Measurements from ENCODE around the gene IGSF9B.

IGSF9B gene

GRCh38 chr11:133936592-133936991 lies 20.2 kb downstream of the IGSF9B start:
- no peak for DNase-seq (ENCODE audit: low spot score)

DNA sequence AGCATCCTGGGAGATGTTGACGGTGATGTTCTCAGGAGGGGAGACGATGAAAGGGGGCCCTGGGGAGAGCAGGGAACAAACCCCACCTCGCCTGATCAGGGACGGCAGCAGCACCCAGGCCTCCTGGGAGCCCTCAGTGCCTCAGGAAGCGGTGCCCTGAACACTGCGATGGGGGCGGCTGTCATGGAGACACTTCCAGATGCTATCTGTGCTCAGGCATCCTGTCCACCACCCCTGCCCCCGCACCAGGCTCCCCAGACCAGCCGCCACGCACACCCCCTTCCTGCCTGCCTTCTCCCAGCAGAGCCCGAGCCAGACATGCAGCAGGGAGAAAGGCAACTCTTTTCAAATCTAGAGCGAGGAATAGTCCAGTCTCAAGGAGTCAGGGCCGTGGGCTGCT lies 20.6 kb downstream of the IGSF9B start:
- no peak for DNase-seq (ENCODE audit: low spot score)

DNA sequence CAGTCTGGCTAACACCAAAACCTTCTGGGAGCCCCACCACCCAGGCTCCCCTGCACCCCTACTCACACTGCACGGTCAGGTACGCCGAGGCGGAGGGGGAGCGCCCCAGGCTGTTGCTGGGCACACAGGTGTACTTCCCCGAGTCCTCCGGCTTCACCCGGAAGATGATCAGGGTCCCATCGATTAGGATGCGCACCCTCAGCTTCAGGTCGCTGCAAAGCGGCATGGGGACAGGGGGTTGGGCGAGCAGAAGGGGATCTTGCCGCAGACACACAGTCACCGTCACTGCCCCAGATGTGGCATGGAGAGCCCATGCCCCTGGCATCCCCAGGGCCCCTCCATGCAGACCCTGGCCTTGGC lies 21.2 kb downstream of the IGSF9B start:
- DNase-seq (ENCODE audit: low spot score), result no peak

GRCh38 chr11:133934599-133935550 lies 21.9 kb downstream of the IGSF9B start:
- DNase-seq (ENCODE audit: low spot score), result peak; percentile 80

GRCh38 chr11:133934096-133934495 lies 22.7 kb downstream of the IGSF9B start:
- DNase-seq (ENCODE audit: low spot score), result no peak

DNA sequence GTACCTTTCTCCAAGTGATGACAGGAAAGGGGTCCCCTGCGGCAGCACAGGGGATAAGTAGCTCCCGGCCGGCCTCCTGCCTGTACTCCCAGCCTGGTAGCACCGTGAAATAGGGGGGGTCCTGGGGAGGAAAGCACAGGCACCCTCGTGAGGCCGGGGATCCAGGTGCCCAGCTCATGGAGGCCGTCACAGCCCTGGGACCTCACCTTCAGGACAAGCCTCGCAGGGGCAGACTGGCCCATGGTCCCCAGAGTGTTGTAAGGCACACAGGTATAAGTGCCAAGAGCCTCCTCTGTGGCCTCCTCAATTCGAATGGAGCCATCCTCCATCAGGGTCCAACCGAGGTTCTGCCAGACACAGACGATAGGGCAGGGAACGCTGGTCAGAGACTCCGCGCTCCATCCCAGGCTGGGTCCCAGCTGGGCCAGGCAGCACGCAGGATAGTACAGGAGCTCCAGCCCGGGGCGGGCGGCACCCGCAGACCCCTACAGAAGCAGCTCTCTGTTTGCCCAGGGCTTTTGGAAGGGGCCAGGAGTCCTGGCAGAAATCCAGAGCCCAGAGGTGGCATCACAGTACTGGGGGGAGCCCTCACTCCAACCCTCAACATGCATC lies 25.2 kb downstream of the IGSF9B start:
- no peak for DNase-seq (ENCODE audit: low spot score)

DNA sequence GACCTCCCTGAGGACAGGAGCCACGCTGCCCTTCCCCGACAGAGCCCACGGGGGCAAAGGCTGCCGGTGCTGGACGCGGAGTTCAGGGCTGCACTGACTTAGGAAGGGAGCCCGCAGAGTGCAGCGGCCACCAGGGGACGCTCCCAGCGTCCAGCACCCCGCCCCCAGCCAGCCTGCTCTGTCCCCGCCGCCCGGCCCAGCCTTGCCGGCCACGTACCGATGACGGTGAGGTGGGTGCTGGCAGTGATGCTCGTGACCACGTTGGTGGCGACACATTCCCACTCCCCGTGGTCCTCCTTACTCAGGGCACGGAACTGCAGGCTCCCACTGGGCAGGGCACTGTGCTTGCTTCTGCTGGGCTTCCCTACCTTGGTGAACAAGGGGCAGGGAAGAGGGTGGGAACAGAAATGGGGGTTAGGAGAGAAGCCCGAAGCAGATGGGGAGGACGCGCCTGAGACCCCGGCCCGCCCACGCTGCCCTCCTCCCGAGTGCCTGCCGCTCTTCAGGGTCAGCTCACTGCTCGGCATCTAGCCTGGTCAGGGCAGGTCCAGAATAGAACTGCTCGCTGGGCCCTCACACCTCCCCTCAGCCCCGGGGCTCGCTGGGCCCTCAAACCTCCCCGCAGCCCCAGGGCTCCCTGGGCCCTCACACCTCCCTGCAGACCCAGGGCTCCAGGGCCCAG lies 25.9 kb downstream of the IGSF9B start:
- DNase-seq (ENCODE audit: low spot score), result peak; percentile 65

GRCh38 chr11:133930053-133930766 lies 26.6 kb downstream of the IGSF9B start:
- DNase-seq (ENCODE audit: low spot score), result no peak

DNA sequence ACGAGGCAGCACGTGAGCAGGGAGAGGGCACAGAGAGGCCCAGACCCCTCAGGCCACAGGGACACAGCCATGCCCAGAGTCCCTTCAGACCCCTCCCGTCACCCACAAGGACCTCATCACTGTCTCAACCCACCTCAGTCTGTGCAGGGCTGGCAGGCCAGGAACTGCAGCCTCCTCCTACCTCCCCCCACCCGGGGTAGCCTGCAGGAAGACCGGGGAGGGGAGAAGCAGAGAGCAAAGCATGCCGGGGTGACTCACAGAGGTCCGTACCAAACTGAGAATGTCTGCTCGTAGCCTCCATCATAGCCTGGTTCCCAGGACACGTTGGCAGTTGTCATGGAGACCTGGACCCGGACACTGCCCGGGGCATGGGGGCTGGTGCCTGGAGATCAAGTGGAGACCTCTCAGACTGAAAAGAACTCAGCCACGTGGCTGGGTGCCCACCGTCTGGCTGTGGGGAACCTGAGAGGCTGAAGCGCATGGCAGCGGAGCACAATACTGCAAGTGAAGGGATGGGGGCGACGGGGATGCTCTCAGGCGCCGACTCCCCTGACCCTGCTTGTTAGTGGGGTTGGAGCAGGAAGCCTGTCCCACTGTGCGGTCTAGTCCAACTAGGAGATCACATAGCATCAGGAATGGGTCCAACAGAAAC lies 27.2 kb downstream of the IGSF9B start:
- no peak for DNase-seq (ENCODE audit: low spot score)

DNA sequence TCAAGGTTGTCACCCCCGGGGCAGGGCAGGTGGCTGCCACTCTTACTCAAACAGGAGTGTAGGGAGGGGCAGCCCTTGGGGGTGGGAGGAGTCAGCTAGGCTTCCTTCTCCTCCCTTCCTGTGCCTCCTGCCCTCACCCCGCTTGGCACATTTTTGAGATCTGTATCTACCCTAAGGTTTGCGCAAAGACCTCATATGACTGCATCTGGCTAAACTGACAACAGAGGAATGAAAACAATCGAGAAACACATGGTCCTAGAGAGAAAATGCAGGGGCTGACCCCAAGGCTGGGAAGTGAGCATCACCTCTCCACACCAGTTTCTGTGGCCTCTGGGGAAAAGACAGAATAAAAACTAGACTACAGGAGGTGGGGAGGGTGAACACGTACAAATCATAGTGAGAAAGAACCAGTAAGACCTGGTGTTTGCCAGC lies 28.1 kb downstream of the IGSF9B start:
- no peak for DNase-seq (ENCODE audit: low spot score)

GRCh38 chr11:133927690-133928627 lies 28.8 kb downstream of the IGSF9B start:
- DNase-seq (ENCODE audit: low spot score), result peak; percentile 87

DNA sequence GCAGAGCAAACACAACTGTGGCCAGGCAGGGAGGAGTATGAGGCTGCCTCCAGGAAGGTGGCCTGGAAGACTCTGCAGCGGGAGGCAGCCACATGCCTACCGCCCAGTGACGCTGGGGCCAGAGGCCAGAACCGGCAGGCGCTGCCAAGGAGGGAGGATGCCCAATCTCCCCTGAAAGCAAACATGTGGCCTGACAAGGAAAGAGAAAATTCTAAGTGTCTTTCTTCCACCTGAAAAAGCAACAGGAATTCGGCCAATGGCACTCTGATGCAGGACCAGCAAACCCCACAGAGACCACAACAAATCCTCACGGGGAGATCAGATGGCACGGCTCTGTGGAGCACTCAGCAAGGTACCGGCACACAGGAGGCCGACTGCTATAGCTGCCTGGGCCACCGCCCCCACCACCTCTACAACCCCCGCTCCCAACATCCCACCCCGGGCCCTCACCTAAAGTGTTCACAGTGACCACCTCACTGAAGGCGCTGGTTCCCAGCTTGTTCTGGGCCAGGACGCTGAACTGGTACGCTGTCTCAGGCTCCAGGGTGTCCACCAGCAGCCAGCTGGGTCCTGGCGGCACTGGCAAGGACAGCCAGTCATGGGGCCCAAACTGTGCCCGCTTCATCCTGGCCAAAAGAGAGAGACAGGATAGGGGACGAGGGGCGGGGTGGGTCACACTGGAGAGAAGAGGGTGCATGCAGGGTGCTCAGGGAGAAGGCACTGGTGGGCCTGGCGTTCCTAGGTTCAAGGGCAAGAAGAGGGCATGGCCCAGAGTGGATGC lies 30.1 kb downstream of the IGSF9B start:
- DNase-seq (ENCODE audit: low spot score), result no peak

DNA sequence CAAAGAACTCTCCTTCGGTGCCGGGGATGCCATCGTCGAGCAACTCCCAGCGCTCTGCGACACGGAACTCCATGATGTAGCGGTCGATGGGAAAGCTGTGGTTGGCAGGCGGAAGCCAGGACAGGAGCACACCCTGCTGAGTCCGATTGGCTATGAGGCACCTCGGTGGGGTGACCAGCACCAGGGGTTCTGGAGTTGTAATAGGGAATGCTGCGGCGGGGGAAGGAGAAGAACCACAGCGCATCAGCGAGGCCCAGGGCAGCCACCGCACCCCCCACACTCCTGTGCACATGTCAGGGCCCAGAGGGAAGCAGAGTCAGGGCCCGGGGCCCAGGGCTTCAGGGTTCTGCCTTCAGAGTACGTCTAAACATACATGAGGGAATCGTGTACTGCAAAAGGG lies 31.0 kb downstream of the IGSF9B start:
- no peak for DNase-seq (ENCODE audit: low spot score)

DNA sequence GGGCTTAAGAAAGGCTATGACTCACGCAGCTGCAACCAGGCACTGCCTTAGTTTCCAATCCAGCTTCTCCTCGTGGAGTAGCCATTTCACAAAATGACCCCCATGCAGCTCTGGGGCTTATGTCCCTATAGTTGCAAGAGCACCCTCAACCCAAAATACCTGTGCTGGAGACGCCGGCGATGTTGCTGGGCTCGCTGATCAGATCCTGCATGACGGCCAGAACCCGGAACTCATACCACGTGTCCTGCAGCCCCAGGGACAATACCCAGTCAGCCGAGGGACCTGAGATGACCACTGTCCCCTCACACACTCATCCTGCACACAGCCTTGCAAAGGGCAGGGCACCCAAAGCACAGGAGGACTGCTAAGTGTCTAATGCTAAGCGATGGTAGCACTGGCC lies 32.1 kb downstream of the IGSF9B start:
- no peak for DNase-seq (ENCODE audit: low spot score)

- DNase-seq (ENCODE audit: low spot score), result no peak
These were observed 34.5 kb downstream of the IGSF9B start for GRCh38 chr11:133922078-133922870.

DNA sequence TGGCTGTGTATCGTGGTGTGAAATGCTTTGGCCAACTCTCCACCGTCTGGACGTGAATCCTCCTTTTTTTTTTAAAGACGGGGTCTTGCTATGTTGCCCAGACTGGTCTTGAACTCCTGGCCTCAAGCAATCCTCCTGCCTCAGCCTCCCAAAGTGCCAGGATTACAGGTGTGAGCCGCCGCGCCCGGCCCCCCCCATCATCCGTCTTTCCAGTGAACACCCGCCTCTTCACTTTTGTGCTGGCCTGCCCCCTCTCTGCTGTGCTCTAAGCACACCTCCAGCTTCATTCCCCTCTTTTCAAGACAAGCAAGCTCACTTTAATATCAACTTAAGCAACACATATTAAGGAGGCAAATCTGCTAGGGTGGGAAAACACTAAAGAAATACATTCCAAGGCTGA lies 35.3 kb downstream of the IGSF9B start:
- no peak for DNase-seq (ENCODE audit: low spot score)

DNA sequence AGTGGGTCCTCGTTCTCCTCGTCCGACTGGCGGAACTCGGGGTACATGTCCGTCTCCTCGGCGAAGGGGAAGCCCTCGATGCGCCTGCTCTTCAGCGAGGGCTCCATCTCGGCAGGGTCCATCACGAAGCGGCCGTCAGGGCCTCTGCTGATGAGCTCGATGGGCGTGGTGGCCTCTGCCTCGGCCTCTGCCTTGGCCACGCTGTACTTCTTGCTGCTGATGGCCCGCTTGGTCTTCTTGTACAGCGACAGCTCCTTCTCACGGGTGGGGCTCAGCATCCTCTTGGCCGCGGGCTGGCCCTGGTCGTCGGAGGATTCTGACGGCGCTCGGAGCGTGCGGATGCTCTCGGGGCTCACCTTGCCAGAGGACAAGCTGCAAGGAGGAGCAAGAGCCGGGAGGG lies 35.7 kb downstream of the IGSF9B start:
- no peak for DNase-seq (ENCODE audit: low spot score)

- DNase-seq (ENCODE audit: low spot score), result no peak
These were observed 36.4 kb downstream of the IGSF9B start for GRCh38 chr11:133920109-133920990.
